Fibroblast of skin of scalp (primary cell): ENCODE results near the gene FOXL1.

Experiments used
- DNase-seq: peaks from one replicate; pipeline ENCODE4 v3.0.0-alpha.2; 2013

FOXL1 gene

GRCh38 chr16:86568677-86569623 is 9.4 kb upstream of the FOXL1 start:
- DNase-seq, result no peak

GRCh38 chr16:86569701-86570447 is 8.5 kb upstream of the FOXL1 start:
- DNase-seq, result no peak

- DNase-seq, result no peak
These were observed 7.5 kb upstream of the FOXL1 start for GRCh38 chr16:86570558-86571529.

GRCh38 chr16:86571530-86571915 is 6.8 kb upstream of the FOXL1 start:
- no peak for DNase-seq

GRCh38 chr16:86572041-86572521 is 6.3 kb upstream of the FOXL1 start:
- no peak for DNase-seq

GRCh38 chr16:86572606-86573005 is 5.7 kb upstream of the FOXL1 start:
- no peak for DNase-seq

GRCh38 chr16:86573215-86573614 is 5.1 kb upstream of the FOXL1 start:
- DNase-seq, result peak; percentile 94

- no peak for DNase-seq
These were observed 4.5 kb upstream of the FOXL1 start for GRCh38 chr16:86573646-86574508.

GRCh38 chr16:86574646-86575045 is 3.7 kb upstream of the FOXL1 start:
- no peak for DNase-seq

- DNase-seq, result no peak
These were observed 3.2 kb upstream of the FOXL1 start for GRCh38 chr16:86575095-86575685.

GRCh38 chr16:86575754-86576557 is 2.4 kb upstream of the FOXL1 start:
- DNase-seq, result peak; percentile 98

GRCh38 chr16:86576591-86577313 is 1.6 kb upstream of the FOXL1 start:
- peak; percentile 58 for DNase-seq

- DNase-seq, result peak; percentile 53
These were observed 906 bp upstream of the FOXL1 start for GRCh38 chr16:86577314-86577971.

GRCh38 chr16:86578611-86579267 is 390 bp downstream of the FOXL1 start:
- DNase-seq, result peak; percentile 78

GRCh38 chr16:86579268-86580062 is 1.1 kb downstream of the FOXL1 start:
- DNase-seq, result no peak

- DNase-seq, result no peak
These were observed 1.9 kb downstream of the FOXL1 start for GRCh38 chr16:86580063-86580790.

- DNase-seq, result no peak
These were observed 2.4 kb downstream of the FOXL1 start for GRCh38 chr16:86580791-86581170.
